Dendritic cell treated with granulocyte-macrophage colony-stimulating factor and Interleukin-4, amounts not matched to agents 40 ng/mL and 50 ng/mL, for 4 days (primary cell): ENCODE data around the gene ZKSCAN3.

Source experiments
- H3K27ac Mint-ChIP-seq: one replicate; pipeline ENCODE4 v1.8.0; 2022; ENCODE audit warnings: mild to moderate bottlenecking, mixed read lengths
- H3K27me3 Mint-ChIP-seq: one replicate; pipeline ENCODE4 v1.8.0; 2022; ENCODE audit warnings: mild to moderate bottlenecking, mixed read lengths
- H3K36me3 Mint-ChIP-seq: one replicate; pipeline ENCODE4 v1.8.0; 2022; ENCODE audit warnings: low read depth, mixed read lengths
- H3K4me1 Mint-ChIP-seq: one replicate; pipeline ENCODE4 v1.8.0; 2022; ENCODE audit warnings: low read depth, mixed read lengths
- H3K4me3 Mint-ChIP-seq: one replicate; pipeline ENCODE4 v1.8.0; 2022; ENCODE audit warnings: mild to moderate bottlenecking, moderate library complexity, mixed read lengths
- H3K9me3 Mint-ChIP-seq: one replicate; pipeline ENCODE4 v1.8.0; 2022; ENCODE audit warnings: mixed read lengths
- intact Hi-C: fragments of 100-400 bp; cut with micrococcal nuclease; formaldehyde crosslinking; loops from one replicate; pipeline ENCODE4 v1.15.0; 2022

The ZKSCAN3 gene

GRCh38 chr6:28371280-28371679, 21.5 kb downstream of the ZKSCAN3 start:
- H3K4me3 Mint-ChIP-seq = no peak overlapping the region
- intact Hi-C loops = no loop called here
- H3K27ac Mint-ChIP-seq = no peak overlapping the region
- peaks cover 5% of the 10 kb centered on the region for H3K36me3 Mint-ChIP-seq
- H3K4me1 Mint-ChIP-seq = peaks cover 7% of the 10 kb centered on the region
- H3K27me3 Mint-ChIP-seq = no peaks in the 10 kb centered on the region
- no peaks in the 10 kb centered on the region for H3K9me3 Mint-ChIP-seq

- no peak overlapping the region for H3K4me3 Mint-ChIP-seq
Observed at GRCh38 chr6:28371706-28372451, 22.1 kb downstream of the ZKSCAN3 start.

GRCh38 chr6:28373925-28374324, 24.2 kb downstream of the ZKSCAN3 start:
- H3K27ac Mint-ChIP-seq = no peak overlapping the region
- H3K9me3 Mint-ChIP-seq = no peaks in the 10 kb centered on the region
- H3K36me3 Mint-ChIP-seq = peaks cover 9% of the 10 kb centered on the region
- no peak overlapping the region for H3K4me3 Mint-ChIP-seq
- intact Hi-C loops = no loop called here
- peaks cover 5% of the 10 kb centered on the region for H3K4me1 Mint-ChIP-seq
- H3K27me3 Mint-ChIP-seq = no peaks in the 10 kb centered on the region

More at GRCh38 chr6:28371706-28372451, 22.1 kb downstream of the ZKSCAN3 start:
- Mint-ChIP-seq H3K27me3 (no peaks in the 10 kb centered on the region), H3K27ac (no peak overlapping the region), H3K9me3 (no peaks in the 10 kb centered on the region), H3K36me3 (no peaks in the 10 kb centered on the region), H3K4me1 (peaks cover 7% of the 10 kb centered on the region)
- intact Hi-C loops = no loop called here

GRCh38 chr6:28377879-28378278, 28.1 kb downstream of the ZKSCAN3 start:
- no peak overlapping the region for H3K4me3 Mint-ChIP-seq
- H3K36me3 Mint-ChIP-seq = peaks cover 37% of the 10 kb centered on the region
- H3K4me1 Mint-ChIP-seq = peaks cover 14% of the 10 kb centered on the region
- no peak overlapping the region for H3K27ac Mint-ChIP-seq
- intact Hi-C loops = no loop called here
- H3K27me3 Mint-ChIP-seq = no peaks in the 10 kb centered on the region
- H3K9me3 Mint-ChIP-seq = no peaks in the 10 kb centered on the region

- H3K4me1 Mint-ChIP-seq = peaks cover 22% of the 10 kb centered on the region
- no peaks in the 10 kb centered on the region for H3K27me3 Mint-ChIP-seq
- intact Hi-C loops = no loop called here
- peaks cover 43% of the 10 kb centered on the region for H3K36me3 Mint-ChIP-seq
- no peak overlapping the region for H3K27ac Mint-ChIP-seq
- no peaks in the 10 kb centered on the region for H3K9me3 Mint-ChIP-seq
- no peak overlapping the region for H3K4me3 Mint-ChIP-seq
Observed at GRCh38 chr6:28378644-28379043, 28.9 kb downstream of the ZKSCAN3 start.

- no peaks in the 10 kb centered on the region for H3K27me3 Mint-ChIP-seq
- intact Hi-C loops = no loop called here
- peaks cover 43% of the 10 kb centered on the region for H3K36me3 Mint-ChIP-seq
- no peak overlapping the region for H3K27ac Mint-ChIP-seq
- H3K4me3 Mint-ChIP-seq = no peak overlapping the region
- peaks cover 23% of the 10 kb centered on the region for H3K4me1 Mint-ChIP-seq
- H3K9me3 Mint-ChIP-seq = no peaks in the 10 kb centered on the region
Observed at GRCh38 chr6:28380381-28380780, 30.6 kb downstream of the ZKSCAN3 start.

GRCh38 chr6:28383235-28384142, 33.7 kb downstream of the ZKSCAN3 start:
- Mint-ChIP-seq H3K36me3 (peaks cover 42% of the 10 kb centered on the region), H3K27ac (peak overlapping the region; percentile 97)
- intact Hi-C loops = no loop called here

GRCh38 chr6:28384143-28384533, 34.4 kb downstream of the ZKSCAN3 start:
- H3K4me1 Mint-ChIP-seq = peaks cover 18% of the 10 kb centered on the region
- H3K36me3 Mint-ChIP-seq = peaks cover 42% of the 10 kb centered on the region
- H3K4me3 Mint-ChIP-seq = no peak overlapping the region
- no peaks in the 10 kb centered on the region for H3K27me3 Mint-ChIP-seq
- H3K9me3 Mint-ChIP-seq = no peaks in the 10 kb centered on the region
- intact Hi-C loops = no loop called here
- H3K27ac Mint-ChIP-seq = no peak overlapping the region

More at GRCh38 chr6:28383235-28384142, 33.7 kb downstream of the ZKSCAN3 start:
- Mint-ChIP-seq H3K27me3 (no peaks in the 10 kb centered on the region), H3K9me3 (no peaks in the 10 kb centered on the region), H3K4me3 (peak overlapping the region; percentile 92), H3K4me1 (peaks cover 18% of the 10 kb centered on the region)

- no peak overlapping the region for H3K4me3 Mint-ChIP-seq
- peaks cover 7% of the 10 kb centered on the region for H3K4me1 Mint-ChIP-seq
- H3K9me3 Mint-ChIP-seq = no peaks in the 10 kb centered on the region
- no peak overlapping the region for H3K27ac Mint-ChIP-seq
- H3K27me3 Mint-ChIP-seq = no peaks in the 10 kb centered on the region
- intact Hi-C loops = no loop called here
- peaks cover 59% of the 10 kb centered on the region for H3K36me3 Mint-ChIP-seq
Observed at GRCh38 chr6:28390688-28391087, 40.9 kb downstream of the ZKSCAN3 start.

GRCh38 chr6:28393912-28394662, 44.3 kb downstream of the ZKSCAN3 start:
- Mint-ChIP-seq H3K27me3 (no peaks in the 10 kb centered on the region), H3K4me3 (no peak overlapping the region), H3K4me1 (peaks cover 28% of the 10 kb centered on the region), H3K9me3 (no peaks in the 10 kb centered on the region), H3K27ac (no peak overlapping the region), H3K36me3 (peaks cover 66% of the 10 kb centered on the region)
- intact Hi-C loops = no loop called here

- intact Hi-C loops = no loop called here
- Mint-ChIP-seq H3K4me1 (peaks cover 39% of the 10 kb centered on the region), H3K27me3 (peaks cover 7% of the 10 kb centered on the region), H3K4me3 (no peak overlapping the region), H3K9me3 (no peaks in the 10 kb centered on the region), H3K27ac (no peak overlapping the region), H3K36me3 (peaks cover 51% of the 10 kb centered on the region)
Observed at GRCh38 chr6:28395918-28396317, 46.2 kb downstream of the ZKSCAN3 start.

GRCh38 chr6:28399350-28400121, 49.8 kb downstream of the ZKSCAN3 start, which contains the start of gene ZSCAN12:
Gene ZSCAN12 (minus strand): TSS chr6:28399747. CDS start chr6:28398405, 1,342 bp downstream.
- Mint-ChIP-seq H3K27me3 (peaks cover 32% of the 10 kb centered on the region), H3K36me3 (peaks cover 19% of the 10 kb centered on the region), H3K4me1 (peaks cover 39% of the 10 kb centered on the region), H3K9me3 (no peaks in the 10 kb centered on the region), H3K4me3 (peak within 1 kb of the TSS; percentile 87), H3K27ac (peak within 1 kb of the TSS; percentile 82)
- intact Hi-C loops = no loop called here

GRCh38 chr6:28400122-28400451, 50.3 kb downstream of the ZKSCAN3 start:
- Mint-ChIP-seq H3K27me3 (peaks cover 33% of the 10 kb centered on the region), H3K4me1 (peaks cover 38% of the 10 kb centered on the region), H3K27ac (peak overlapping the region; percentile 82), H3K9me3 (no peaks in the 10 kb centered on the region), H3K36me3 (peaks cover 19% of the 10 kb centered on the region), H3K4me3 (peak overlapping the region; percentile 87)
- intact Hi-C loops = no loop called here
